ENCODE results near the gene IZUMO3. TPM values are rescaled to one million over a fixed set of nuclear protein-coding genes. Genes with fewer than 3 reads are reported as not detected.

IZUMO3 gene
- total and polyA plus RNA-seq, 2 of the 8 experiments (the other 6 are each of a cell fraction or from before 2014, with no cell fraction given), result not detected

DNA sequence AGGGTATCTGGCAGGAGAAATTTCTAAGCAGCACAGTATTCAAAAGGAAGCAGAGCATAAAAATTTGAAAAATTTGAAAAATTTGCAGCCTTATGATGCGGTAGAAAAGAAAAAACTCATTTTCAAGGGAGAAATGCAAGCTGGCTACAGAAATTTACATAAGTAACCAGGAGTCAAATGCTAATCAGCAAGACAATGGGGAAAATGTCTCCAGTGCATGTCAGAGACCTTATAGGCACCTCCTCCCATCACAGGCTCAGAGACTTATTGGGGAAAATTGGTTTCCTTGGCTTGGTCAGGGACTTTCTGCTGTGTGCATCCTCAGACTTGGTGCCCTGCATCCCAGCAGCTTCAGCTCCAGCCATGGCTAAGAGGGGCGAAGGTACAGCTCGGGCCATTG lies 35.8 kb downstream of the IZUMO3 start:
- Histone ChIP-seq H3K79me2 (ENCODE audit: control insufficient read depth in 1 of 2, insufficient read depth in 2 of 2, low read length in 2 of 2) (no peaks in the 10 kb centered on the region), H2AFZ (ENCODE audit: low read length) (no peak overlapping the region), H3K27me3 (replicated peaks in 1 of 4; ENCODE audit: control insufficient read depth in 3 of 4, extremely low read depth in 1 of 4, insufficient read depth in 3 of 4, low read length in 3 of 4) (no peaks in the 10 kb centered on the region), H2BK5ac (ENCODE audit: low read depth, low read length) (peak overlapping the region; percentile 46; the same call in 1 of the 2 replicates), H2BK15ac (ENCODE audit: low read length) (no peak overlapping the region), H2BK20ac (ENCODE audit: low read length) (no peak overlapping the region), H3K36me3 (ENCODE audit: control insufficient read depth in 2 of 4, insufficient read depth in 4 of 4, low read length in 3 of 4) (peaks cover 0 to 10% (median 2%) of the 10 kb centered on the region in 4 experiments; a peak in 2 of 8 replicates), H3K56ac (replicated peaks; ENCODE audit: insufficient read length, low read depth, low read length) (no peak overlapping the region), H3K27ac (ENCODE audit: low read depth, low read length) (no peak overlapping the region), H3K9ac (replicated peaks in 1 of 4; ENCODE audit: extremely low read depth in 1 of 4, low read depth in 3 of 4, low read length in 3 of 4) (no peak overlapping the region), H3K79me1 (ENCODE audit: low read depth, low read length) (no peaks in the 10 kb centered on the region), H3K23me2 (ENCODE audit: low read depth, low read length) (no peaks in the 10 kb centered on the region; the same call in 1 of the 2 replicates), H4K91ac (replicated peaks; ENCODE audit: insufficient read length, low read length) (no peak overlapping the region), H3K9me3 (ENCODE audit: insufficient read depth in 2 of 2, low read depth in 1 of 2, low read length in 1 of 2) (peaks cover 22 to 28% of the 10 kb centered on the region in 2 experiments), H4K8ac (ENCODE audit: extremely low read depth, insufficient read depth, low read length) (no peak overlapping the region), H3K14ac (ENCODE audit: insufficient read length) (no peak overlapping the region), H4K5ac (ENCODE audit: insufficient read length, low read depth, low read length) (no peak overlapping the region), H3K4me3 (ENCODE audit: extremely low read depth in 1 of 4, insufficient read depth in 2 of 4, low read depth in 3 of 4, low read length in 4 of 4) (no peak overlapping the region), H3K18ac (ENCODE audit: extremely low read depth, low read length) (no peak overlapping the region), H2BK12ac (ENCODE audit: low read depth, low read length) (no peak overlapping the region; the same call in 1 of the 2 replicates), H4K20me1 (replicated peaks in 1 of 2; ENCODE audit: control insufficient read depth in 1 of 2, insufficient read depth in 2 of 2, low read length in 2 of 2) (no peaks in the 10 kb centered on the region), H2AK5ac (ENCODE audit: low read depth, low read length) (peak overlapping the region; percentile 1; the same call in 1 of the 2 replicates), H2BK120ac (replicated peaks; ENCODE audit: low read depth, low read length) (no peak overlapping the region), H3K4ac (replicated peaks; ENCODE audit: insufficient read length, low read depth, low read length) (no peak overlapping the region), H3K4me1 (replicated peaks in 1 of 4; ENCODE audit: control insufficient read depth in 3 of 4, insufficient read depth in 4 of 4, low read length in 3 of 4) (no peaks in the 10 kb centered on the region; a peak in 1 of 7 replicates), H3K4me2 (ENCODE audit: insufficient read depth in 1 of 2, low read depth in 2 of 2, low read length in 2 of 2) (no peak overlapping the region), H3K23ac (ENCODE audit: insufficient read length) (no peak overlapping the region)
- FAIRE-seq (no peak), DNase-seq (ENCODE audit: low read depth in 1 of 2, low spot score in 2 of 2) (no peak)
- ChIA-PET POLR2A (ENCODE audit: partially characterized antibody) (interaction anchor here (1.0 kb wide), 1 partner anchor 11 kb away, joined by 4 read pairs; no protein-coding TSS in a partner anchor), CTCF (ENCODE audit: partially characterized antibody) (no interaction called here)
- 88% methylated on average over 3 of the region's 3 CpGs; no CpG with 5 or more reads in 1 of the 2 experiments for WGBS, 2 experiments (ENCODE audit: extremely low coverage in 1 of 2, insufficient coverage in 1 of 2, insufficient read length in 1 of 2, insufficient replicate concordance in 2 of 2, low coverage in 1 of 2, low lambda C conversion rate in 2 of 2, missing lambda C conversion rate in 1 of 2)
- TF ChIP-seq CHD2 (IDR thresholded peaks at IDR 0.05; ENCODE audit: low read length) (no peak), JUND (IDR thresholded peaks at IDR 0.05; ENCODE audit: low read length) (no peak)
